Spleen (tissue), 11 donors: Measurements from ENCODE around the gene THSD7A. TPM values are rescaled to one million over a fixed set of nuclear protein-coding genes. Genes with fewer than 3 reads are reported as not detected.

ENCODE experiments used
- DNase-seq: peaks from one replicate; pipeline ENCODE4 v3.0.0-alpha.2; 2020
- H3K27ac ChIP-seq, 8 donors: fragments of 200-600 bp; sonication (generic) in 7 of 8; 1 replicate in 4 of 8; 2 replicates in 4 of 8; pipeline versions ENCODE4 v1.5.0 to v1.8.0; 2016 to 2021; ENCODE audit warnings: inconsistent platforms in 4 of 8, mild to moderate bottlenecking in 4 of 8, moderate library complexity in 1 of 8
- H3K27me3 ChIP-seq, 7 donors: fragments of 200-600 bp; sonication (generic) in 6 of 7; replicated peaks in 1 of 7; 1 replicate in 4 of 7; 2 replicates in 3 of 7; pipeline versions ENCODE4 v1.5.0 to v1.8.0; 2016 to 2021; ENCODE audit warnings: inconsistent platforms in 3 of 7, mild to moderate bottlenecking in 1 of 7
- H3K36me3 ChIP-seq, 6 donors: fragments of 200-600 bp; sonication (generic) in 5 of 6; 1 replicate in 4 of 6; 2 replicates in 2 of 6; pipeline versions ENCODE4 v1.5.0 to v1.8.0; 2016 to 2021; ENCODE audit warnings: inconsistent platforms in 2 of 6
- H3K4me1 ChIP-seq, 6 donors: fragments of 200-600 bp; sonication (generic) in 5 of 6; 1 replicate in 3 of 6; 2 replicates in 3 of 6; pipeline versions ENCODE4 v1.5.0 to v1.8.0; 2016 to 2021; ENCODE audit warnings: inconsistent platforms in 3 of 6
- H3K4me3 ChIP-seq, 8 donors: fragments of 200-600 bp; sonication (generic) in 7 of 8; 1 replicate in 4 of 8; 2 replicates in 4 of 8; pipeline versions ENCODE4 v1.5.0 to v1.8.0; 2016 to 2021; ENCODE audit warnings: inconsistent platforms in 4 of 8, mild to moderate bottlenecking in 4 of 8, moderate library complexity in 2 of 8
- H3K9me3 ChIP-seq, 8 donors: fragments of 200-600 bp; sonication (generic) in 7 of 8; 1 replicate in 4 of 8; 2 replicates in 4 of 8; pipeline versions ENCODE4 v1.5.0 to v1.8.0; 2016 to 2021; ENCODE audit warnings: inconsistent platforms in 4 of 8
- CTCF ChIP-seq, 11 experiments: fragments of 200-600 bp in 7 of 11; fragments of 450-650 bp in 4 of 11; sonication (generic) in 4 of 11; IDR thresholded peaks in 8 of 11; conservative IDR thresholded peaks in 3 of 11; 1 replicate in 7 of 11; 2 replicates in 4 of 11; pipeline versions ENCODE4 v1.4.0 to v1.8.0; 2016 to 2021; ENCODE audit warnings: antibody characterized with exemption in 11 of 11, inconsistent platforms in 4 of 11, mild to moderate bottlenecking in 1 of 11
- POLR2A ChIP-seq, 3 donors: fragments of 450-650 bp; IDR thresholded peaks; one replicate each; pipeline ENCODE4 v1.5.1; 2017; ENCODE audit warnings: antibody characterized with exemption in 3 of 3, mild to moderate bottlenecking in 1 of 3
- POLR2AphosphoS5 ChIP-seq, 3 donors: sonication (generic); formaldehyde crosslinking; IDR thresholded peaks; one replicate each; pipeline ENCODE4 v1.5.1; 2017; ENCODE audit warnings: antibody characterized with exemption in 3 of 3
- WGBS, 5 donors: extraction: QIAGEN DNeasy Blood & Tissue Kit in 3 of 5; methylation state at CpG; one replicate each; pipeline versions ENCODE4 v1.1.5 to v1.1.7; 2013 to 2018; 5-methylcytosine and 5-hydroxymethylcytosine counted together
- intact Hi-C: fragments of 100-400 bp; cut with DNase I; formaldehyde crosslinking; loops from one replicate; pipeline ENCODE4 v1.15.0; 2023; ENCODE audit warnings: low total_unique reads
- polyA plus RNA-seq, 3 donors: library from polyadenylated mRNA; stranded (reverse); fragments of 200-250 nt; gene quantifications; one replicate each; pipeline ENCODE4 v1.2.1, GENCODE V29; 2013
- total RNA-seq, 7 donors: library from RNA; depleted of rRNA in 3 of 7; stranded (reverse); fragments of >200 nt in 3 of 7; fragmentation: NEBNext Ultra II Directional in 4 of 7; extraction: Animal tissue kit (Norgen Biotek cat#: 25700) in 4 of 7; gene quantifications; one replicate each; pipeline versions ENCODE4 v1.1.0 to v1.2.1, GENCODE V29; 2016 to 2021
- donor health status: healthy with polysubstance abuse.
- donor health status: DM: no; HTN: no; CAD: no; lungs with moderate emphysema.
- donor health status: DM: no; HTN: no; CAD: no.
- donor health status: Bipolar disorder and iron deficiency.
- donor health status: healthy.
- donor health status: DM: no; HTN: no; CAD: no.
- donor health status: DM: yes; HTN: yes; CAD: no.

Gene THSD7A
- total and polyA plus RNA-seq, 10 donors: 0.29 to 8.7 (median 4.2) TPM

- Histone ChIP-seq H3K36me3 (no peaks in the 10 kb centered on the region), H3K4me1 (no peaks in the 10 kb centered on the region), H3K4me3 (no peak overlapping the region), H3K27me3 (no peaks in the 10 kb centered on the region), H3K9me3 (no peaks in the 10 kb centered on the region), H3K27ac (no peak overlapping the region)
- DNase-seq: no peak
- intact Hi-C loops: no loop called here
- TF ChIP-seq CTCF (IDR thresholded peaks at IDR 0.05 in 8 of 11, conservative IDR thresholded peaks at IDR 0.05 in 3 of 11): no peak
Observed at GRCh38 chr7:11655163-11655562, 176.8 kb downstream of the THSD7A start.

- intact Hi-C loops: no loop called here
- DNase-seq: no peak
- H3K9me3 ChIP-seq: no peaks in the 10 kb centered on the region
- WGBS, 5 donors: 64 to 86% (median 83%) methylated on average over 3 of the region's 3 CpGs
- H3K27me3 ChIP-seq: no peaks in the 10 kb centered on the region
- no peak overlapping the region for H3K4me3 ChIP-seq
- no peaks in the 10 kb centered on the region for H3K4me1 ChIP-seq
- TF ChIP-seq POLR2A (IDR thresholded peaks at IDR 0.05): no peak
- TF ChIP-seq CTCF (IDR thresholded peaks at IDR 0.05 in 8 of 11, conservative IDR thresholded peaks at IDR 0.05 in 3 of 11): no peak
- no peaks in the 10 kb centered on the region for H3K36me3 ChIP-seq
- no peak overlapping the region for H3K27ac ChIP-seq
Observed at GRCh38 chr7:11650500-11650899, 181.5 kb downstream of the THSD7A start.

- 56 to 74% (median 69%) methylated on average over 2 of the region's 2 CpGs for WGBS, 5 donors
- TF ChIP-seq POLR2AphosphoS5 (IDR thresholded peaks at IDR 0.05) (no peak), CTCF (IDR thresholded peaks at IDR 0.05 in 8 of 11, conservative IDR thresholded peaks at IDR 0.05 in 3 of 11) (no peak), POLR2A (IDR thresholded peaks at IDR 0.05) (no peak)
Observed at GRCh38 chr7:11650030-11650429, 182.0 kb downstream of the THSD7A start.

GRCh38 chr7:11648980-11649379 is 183.0 kb downstream of the THSD7A start:
- no peaks in the 10 kb centered on the region for H3K36me3 ChIP-seq
- H3K4me1 ChIP-seq: no peaks in the 10 kb centered on the region
- H3K9me3 ChIP-seq: no peaks in the 10 kb centered on the region
- H3K27me3 ChIP-seq: no peaks in the 10 kb centered on the region
- no peak for DNase-seq
- intact Hi-C loops: no loop called here
- H3K27ac ChIP-seq: no peak overlapping the region
- H3K4me3 ChIP-seq: no peak overlapping the region
- no peak for TF ChIP-seq CTCF (IDR thresholded peaks at IDR 0.05 in 8 of 11, conservative IDR thresholded peaks at IDR 0.05 in 3 of 11)
- TF ChIP-seq POLR2AphosphoS5 (IDR thresholded peaks at IDR 0.05): no peak
- no peak for TF ChIP-seq POLR2A (IDR thresholded peaks at IDR 0.05)

More at GRCh38 chr7:11650030-11650429, 182.0 kb downstream of the THSD7A start:
- H3K36me3 ChIP-seq: no peaks in the 10 kb centered on the region
- no peak overlapping the region for H3K4me3 ChIP-seq
- intact Hi-C loops: no loop called here
- no peak overlapping the region for H3K27ac ChIP-seq
- no peak for DNase-seq
- no peaks in the 10 kb centered on the region for H3K27me3 ChIP-seq
- no peaks in the 10 kb centered on the region for H3K9me3 ChIP-seq
- H3K4me1 ChIP-seq: no peaks in the 10 kb centered on the region
